ENCODE data around the gene TEX38. TPM values are rescaled to one million over a fixed set of nuclear protein-coding genes. Genes with fewer than 3 reads are reported as not detected.

TEX38 gene
- total and polyA plus RNA-seq, 2 donors (not counting 1 experiment from before 2014, with no cell fraction given), result not detected

GRCh38 chr1:46646331-46646730 lies 25.3 kb upstream of the TEX38 start:
- Histone ChIP-seq H3K27ac (ENCODE audit: low read length in 2 of 2) (no peak overlapping the region), H3K4me3 (ENCODE audit: control extremely low read depth in 1 of 5, extremely low read depth in 1 of 5, insufficient read depth in 1 of 5, low read depth in 2 of 5, low read length in 4 of 5) (no peak overlapping the region), H3K27me3 (replicated peaks in 1 of 4; ENCODE audit: control extremely low read depth in 1 of 4, control insufficient read depth in 3 of 4, insufficient read depth in 4 of 4, low read length in 3 of 4) (no peaks in the 10 kb centered on the region), H2AFZ (ENCODE audit: insufficient read depth, low read depth, low read length, poor library complexity, severe bottlenecking) (no peak overlapping the region), H3K79me2 (ENCODE audit: control insufficient read depth, insufficient read depth, low read length) (no peaks in the 10 kb centered on the region), H3K4me1 (ENCODE audit: control insufficient read depth in 2 of 2, insufficient read depth in 2 of 2, low read length in 2 of 2) (no peaks in the 10 kb centered on the region), H4K20me1 (ENCODE audit: control insufficient read depth, insufficient read depth, low read length, poor library complexity, severe bottlenecking) (no peaks in the 10 kb centered on the region), H3K9me3 (ENCODE audit: control extremely low read depth in 1 of 3, control insufficient read depth in 2 of 3, insufficient read depth in 1 of 3, low read length in 2 of 3) (peaks cover 0 to 4% (median 4%) of the 10 kb centered on the region in 3 donors), H3K4me2 (replicated peaks; ENCODE audit: low read depth, low read length, poor library complexity, severe bottlenecking) (no peak overlapping the region), H3K36me3 (replicated peaks in 1 of 2; ENCODE audit: control extremely low read depth in 1 of 2, control insufficient read depth in 1 of 2, extremely low read depth in 1 of 2, insufficient read depth in 2 of 2, low read length in 1 of 2) (peaks cover 0 to 23% of the 10 kb centered on the region in 2 experiments), H3K9ac (ENCODE audit: low read length) (no peak overlapping the region)
- Mint-ChIP-seq H3K4me1 (no peaks in the 10 kb centered on the region), H3K27me3 (no peaks in the 10 kb centered on the region), H3K4me3 (no peak overlapping the region), H3K9me3 (ENCODE audit: insufficient read depth) (peaks cover 5% of the 10 kb centered on the region), H3K27ac (no peak overlapping the region)
- ATAC-seq (ENCODE audit: low read depth) (no peak), DNase-seq (no peak)
- TF ChIP-seq, protein P1, sequence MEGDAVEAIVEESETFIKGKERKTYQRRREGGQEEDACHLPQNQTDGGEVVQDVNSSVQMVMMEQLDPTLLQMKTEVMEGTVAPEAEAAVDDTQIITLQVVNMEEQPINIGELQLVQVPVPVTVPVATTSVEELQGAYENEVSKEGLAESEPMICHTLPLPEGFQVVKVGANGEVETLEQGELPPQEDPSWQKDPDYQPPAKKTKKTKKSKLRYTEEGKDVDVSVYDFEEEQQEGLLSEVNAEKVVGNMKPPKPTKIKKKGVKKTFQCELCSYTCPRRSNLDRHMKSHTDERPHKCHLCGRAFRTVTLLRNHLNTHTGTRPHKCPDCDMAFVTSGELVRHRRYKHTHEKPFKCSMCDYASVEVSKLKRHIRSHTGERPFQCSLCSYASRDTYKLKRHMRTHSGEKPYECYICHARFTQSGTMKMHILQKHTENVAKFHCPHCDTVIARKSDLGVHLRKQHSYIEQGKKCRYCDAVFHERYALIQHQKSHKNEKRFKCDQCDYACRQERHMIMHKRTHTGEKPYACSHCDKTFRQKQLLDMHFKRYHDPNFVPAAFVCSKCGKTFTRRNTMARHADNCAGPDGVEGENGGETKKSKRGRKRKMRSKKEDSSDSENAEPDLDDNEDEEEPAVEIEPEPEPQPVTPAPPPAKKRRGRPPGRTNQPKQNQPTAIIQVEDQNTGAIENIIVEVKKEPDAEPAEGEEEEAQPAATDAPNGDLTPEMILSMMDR (IDR thresholded peaks at IDR 0.05), result no peak
- no peak for TF ChIP-seq EZH2 (IDR thresholded peaks at IDR 0.05; ENCODE audit: borderline replicate concordance, insufficient read depth, low read depth, low read length, poor library complexity, severe bottlenecking)
- intact Hi-C loops (cut with micrococcal nuclease), result no loop called here
- POLR2A ChIA-PET, result no interaction called here
- CTCF ChIA-PET, result interaction anchor here (1.3 kb wide), 1 partner anchor 12 kb away, joined by 3 read pairs; no protein-coding TSS in a partner anchor
- no CpG with 5 or more reads among the region's 1 CpG for WGBS (ENCODE audit: insufficient coverage)

GRCh38 chr1:46646844-46647243 lies 24.8 kb upstream of the TEX38 start:
- intact Hi-C loops (cut with micrococcal nuclease), result no loop called here
- no peak overlapping the region for H3K4me3 ChIP-seq (ENCODE audit: control extremely low read depth in 1 of 5, extremely low read depth in 1 of 5, insufficient read depth in 1 of 5, low read depth in 2 of 5, low read length in 4 of 5)
- H3K4me1 Mint-ChIP-seq, result no peaks in the 10 kb centered on the region
- peaks cover 0 to 4% (median 4%) of the 10 kb centered on the region in 3 donors for H3K9me3 ChIP-seq (ENCODE audit: control extremely low read depth in 1 of 3, control insufficient read depth in 2 of 3, insufficient read depth in 1 of 3, low read length in 2 of 3)
- H3K27ac Mint-ChIP-seq, result no peak overlapping the region
- no peaks in the 10 kb centered on the region for H3K79me2 ChIP-seq (ENCODE audit: control insufficient read depth, insufficient read depth, low read length)
- no peaks in the 10 kb centered on the region for H3K27me3 Mint-ChIP-seq
- ATAC-seq (ENCODE audit: low read depth) (no peak), DNase-seq (no peak)
- no peak overlapping the region for H3K4me2 ChIP-seq (replicated peaks; ENCODE audit: low read depth, low read length, poor library complexity, severe bottlenecking)
- no peaks in the 10 kb centered on the region for H3K4me1 ChIP-seq (ENCODE audit: control insufficient read depth in 2 of 2, insufficient read depth in 2 of 2, low read length in 2 of 2)
- ChIA-PET CTCF (interaction anchor here (1.3 kb wide), 1 partner anchor 12 kb away, joined by 3 read pairs; no protein-coding TSS in a partner anchor), POLR2A (no interaction called here)
- no peak overlapping the region for H3K27ac ChIP-seq (ENCODE audit: low read length in 2 of 2)
- WGBS (ENCODE audit: insufficient coverage), result 100% methylated on average over 1 of the region's 2 CpGs
- H2AFZ ChIP-seq (ENCODE audit: insufficient read depth, low read depth, low read length, poor library complexity, severe bottlenecking), result no peak overlapping the region
- TF ChIP-seq EZH2 (IDR thresholded peaks at IDR 0.05; ENCODE audit: borderline replicate concordance, insufficient read depth, low read depth, low read length, poor library complexity, severe bottlenecking), result no peak
- TF ChIP-seq, protein P1 (IDR thresholded peaks at IDR 0.05), result no peak
- H3K36me3 ChIP-seq (replicated peaks in 1 of 2; ENCODE audit: control extremely low read depth in 1 of 2, control insufficient read depth in 1 of 2, extremely low read depth in 1 of 2, insufficient read depth in 2 of 2, low read length in 1 of 2), result peaks cover 0 to 23% of the 10 kb centered on the region in 2 experiments
- H3K9me3 Mint-ChIP-seq (ENCODE audit: insufficient read depth), result peaks cover 5% of the 10 kb centered on the region
- no peak overlapping the region for H3K9ac ChIP-seq (ENCODE audit: low read length)
- no peaks in the 10 kb centered on the region for H3K27me3 ChIP-seq (replicated peaks in 1 of 4; ENCODE audit: control extremely low read depth in 1 of 4, control insufficient read depth in 3 of 4, insufficient read depth in 4 of 4, low read length in 3 of 4)
- H3K4me3 Mint-ChIP-seq, result no peak overlapping the region
- no peaks in the 10 kb centered on the region for H4K20me1 ChIP-seq (ENCODE audit: control insufficient read depth, insufficient read depth, low read length, poor library complexity, severe bottlenecking)

Data from B cell (primary cell).